HG03196 (cell line): Measurements from ENCODE around the gene AQP7.
"Not testable (repeated sequence)": the region's sequence is repeated elsewhere in the genome, so short reads cannot be mapped to it uniquely, and the experiment has no call there.

Source experiments
- ATAC-seq: cut with Tn5 transposase; IDR thresholded peaks from one replicate; pipeline ENCODE4 v1.9.1; 2021; ENCODE audit not compliant: unreplicated experiment

The AQP7 gene

DNA sequence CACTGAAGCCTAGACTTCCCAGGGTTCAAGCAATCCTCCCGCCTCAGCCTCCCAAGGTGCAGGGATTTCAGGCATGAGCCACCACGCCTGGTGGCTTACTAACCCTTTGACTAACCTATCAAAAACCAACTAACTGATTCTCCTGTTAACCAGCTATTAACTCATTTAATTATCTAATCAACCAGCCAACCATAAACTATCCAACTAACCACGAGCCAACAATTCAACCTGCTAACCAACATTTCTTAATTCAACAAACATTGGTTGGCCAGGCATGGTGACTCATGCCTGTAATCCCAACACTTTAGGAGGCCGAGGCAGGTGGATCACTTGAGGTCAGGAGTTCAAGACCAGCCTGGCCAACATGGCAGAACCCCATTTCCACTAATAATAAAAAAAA lies 3.3 kb downstream of the AQP7 start:
- ATAC-seq, result not testable (repeated sequence)

DNA sequence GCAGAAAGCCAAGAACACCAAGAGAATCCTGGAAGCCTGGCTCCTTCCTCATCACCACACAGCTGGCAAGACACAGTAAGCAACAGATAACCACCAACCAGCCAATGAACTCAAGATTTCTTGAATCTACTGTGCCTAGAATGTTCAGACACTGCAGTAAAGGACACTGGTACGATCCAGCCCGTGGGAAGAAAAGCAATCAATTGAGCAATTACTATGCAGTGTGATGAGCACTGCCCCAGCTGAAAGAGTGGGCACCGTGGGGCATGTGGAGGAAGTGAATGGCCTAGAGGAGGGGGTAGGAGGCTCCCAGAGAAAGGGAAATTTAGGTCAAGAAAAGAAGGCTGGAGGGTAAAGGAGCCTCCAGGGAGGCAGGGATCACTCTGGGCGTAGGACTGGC lies 4.6 kb downstream of the AQP7 start:
- not testable (repeated sequence) for ATAC-seq

DNA sequence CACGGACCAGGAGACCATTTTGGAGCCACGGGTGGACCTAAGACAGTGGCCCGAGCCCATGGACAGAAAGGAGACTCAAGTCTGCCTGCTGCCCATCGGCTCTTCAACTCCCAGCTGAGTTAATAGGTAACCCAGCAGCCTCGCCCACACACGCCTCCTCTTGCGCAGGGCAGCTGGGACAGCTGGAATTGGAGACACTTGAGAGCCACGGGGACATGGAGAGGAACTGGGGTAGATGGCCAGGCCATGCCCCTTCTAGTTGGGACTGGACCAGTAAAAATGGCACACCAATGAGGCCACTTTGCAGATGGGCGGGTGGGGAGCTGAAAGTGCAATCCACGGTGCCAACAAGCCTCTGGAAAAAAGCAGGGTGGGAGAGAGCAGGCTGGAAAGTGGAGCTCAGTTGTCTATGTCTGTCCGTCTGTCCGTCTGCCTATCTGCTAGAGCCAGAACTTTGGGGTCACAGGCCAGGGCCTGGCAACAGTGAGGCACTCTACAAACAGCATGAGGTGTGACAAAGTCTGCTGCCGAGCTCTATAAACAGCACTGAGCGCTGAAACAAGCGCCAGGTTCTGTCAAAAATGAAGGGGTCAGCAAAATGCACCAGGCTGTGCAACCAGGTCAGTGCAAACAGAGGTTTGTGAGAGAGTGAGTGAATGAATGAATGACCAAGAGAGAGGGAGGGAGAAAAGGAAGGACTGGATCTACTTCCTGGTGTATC lies 7.0 kb downstream of the AQP7 start:
- ATAC-seq, result not testable (repeated sequence)

DNA sequence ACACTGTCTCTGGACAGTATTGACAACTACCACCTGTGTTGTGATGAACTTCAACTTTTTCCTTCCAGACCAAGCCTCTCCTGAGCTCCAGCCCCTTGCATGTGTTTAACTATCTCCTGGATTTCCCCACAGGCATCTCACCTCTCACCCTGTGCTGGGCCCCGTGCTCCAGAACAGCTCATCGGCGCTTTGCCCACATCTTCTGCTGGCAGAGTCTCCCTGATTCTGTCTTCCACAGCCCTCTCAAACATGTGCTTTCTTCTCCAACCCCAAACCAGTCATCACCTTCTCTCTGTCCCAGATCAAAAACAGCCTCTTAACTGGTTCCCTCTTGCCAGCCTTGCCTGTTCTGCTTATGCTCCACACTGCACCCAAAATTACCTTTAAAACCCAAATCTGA lies 8.4 kb downstream of the AQP7 start:
- not testable (repeated sequence) for ATAC-seq

DNA sequence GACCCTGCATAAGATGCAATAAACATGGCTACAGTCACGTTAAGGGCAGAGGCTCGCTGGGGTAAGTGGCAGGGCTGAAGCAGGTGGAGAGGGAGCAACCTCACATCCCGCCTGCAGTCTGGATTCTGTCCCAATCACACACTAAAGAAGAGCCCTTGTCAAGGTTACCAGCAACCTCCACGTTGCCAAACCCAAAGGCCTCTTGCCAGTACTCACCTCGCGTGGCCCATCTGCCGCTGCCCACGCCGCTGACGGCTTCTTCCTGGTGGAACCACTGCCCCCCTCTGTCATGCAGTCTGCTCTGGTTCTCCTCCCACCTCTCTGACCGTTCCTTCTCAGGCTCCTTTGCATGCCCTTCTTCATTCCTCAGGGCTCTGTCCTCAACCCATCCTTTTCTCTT lies 8.8 kb downstream of the AQP7 start:
- ATAC-seq, result no peak

DNA sequence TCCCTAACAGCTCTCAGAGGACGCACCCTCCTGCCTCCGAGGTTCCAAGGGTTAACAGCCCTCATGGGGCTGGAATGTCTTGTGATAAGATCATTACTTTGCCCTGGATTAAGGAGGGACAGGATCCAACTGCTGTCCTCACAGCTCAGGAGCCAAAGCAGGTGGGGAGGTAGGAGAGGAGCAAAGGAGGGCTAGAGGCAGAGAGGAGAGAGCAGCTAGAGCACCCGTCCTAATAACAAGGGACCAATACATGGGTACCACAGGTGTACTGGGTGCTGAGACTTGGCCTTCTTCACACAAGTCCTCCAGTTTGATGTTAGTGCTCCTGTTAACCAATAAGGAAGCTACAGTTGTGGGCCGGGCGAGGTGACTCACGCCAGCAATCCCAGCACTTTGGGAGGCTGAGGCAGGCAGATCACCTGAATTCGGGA lies 9.8 kb downstream of the AQP7 start:
- ATAC-seq, result not testable (repeated sequence)

DNA sequence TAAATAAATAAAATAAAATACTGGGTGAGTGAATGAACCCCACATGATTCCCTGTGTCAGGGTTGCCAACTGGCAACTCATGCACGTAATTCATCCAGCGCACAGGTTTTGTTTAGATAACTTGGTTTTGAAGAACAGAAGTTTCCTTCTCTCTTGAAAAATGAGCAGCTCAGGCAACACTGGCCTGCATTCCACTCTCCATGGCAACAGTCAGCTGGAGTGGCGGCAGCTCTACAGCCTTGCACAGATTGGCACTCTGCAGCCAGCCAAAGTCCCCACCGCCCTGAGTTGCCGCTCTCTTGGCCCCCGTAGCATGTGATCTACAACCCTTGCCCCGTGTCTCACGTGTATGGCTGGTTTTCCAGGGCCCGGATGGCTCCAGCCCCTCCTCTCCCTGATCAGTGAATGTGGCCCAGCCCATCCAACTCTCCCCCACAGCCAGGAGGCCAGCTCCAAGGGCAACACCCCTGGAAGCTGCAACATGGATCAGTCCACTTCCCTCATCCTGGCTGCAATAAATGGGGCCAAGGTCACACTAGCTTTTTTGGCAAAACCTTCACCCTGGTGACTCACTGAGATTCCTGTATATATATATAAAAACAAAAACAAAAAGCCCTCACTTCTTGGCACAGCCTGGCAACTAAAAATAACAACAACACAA lies 11.1 kb downstream of the AQP7 start:
- not testable (repeated sequence) for ATAC-seq

DNA sequence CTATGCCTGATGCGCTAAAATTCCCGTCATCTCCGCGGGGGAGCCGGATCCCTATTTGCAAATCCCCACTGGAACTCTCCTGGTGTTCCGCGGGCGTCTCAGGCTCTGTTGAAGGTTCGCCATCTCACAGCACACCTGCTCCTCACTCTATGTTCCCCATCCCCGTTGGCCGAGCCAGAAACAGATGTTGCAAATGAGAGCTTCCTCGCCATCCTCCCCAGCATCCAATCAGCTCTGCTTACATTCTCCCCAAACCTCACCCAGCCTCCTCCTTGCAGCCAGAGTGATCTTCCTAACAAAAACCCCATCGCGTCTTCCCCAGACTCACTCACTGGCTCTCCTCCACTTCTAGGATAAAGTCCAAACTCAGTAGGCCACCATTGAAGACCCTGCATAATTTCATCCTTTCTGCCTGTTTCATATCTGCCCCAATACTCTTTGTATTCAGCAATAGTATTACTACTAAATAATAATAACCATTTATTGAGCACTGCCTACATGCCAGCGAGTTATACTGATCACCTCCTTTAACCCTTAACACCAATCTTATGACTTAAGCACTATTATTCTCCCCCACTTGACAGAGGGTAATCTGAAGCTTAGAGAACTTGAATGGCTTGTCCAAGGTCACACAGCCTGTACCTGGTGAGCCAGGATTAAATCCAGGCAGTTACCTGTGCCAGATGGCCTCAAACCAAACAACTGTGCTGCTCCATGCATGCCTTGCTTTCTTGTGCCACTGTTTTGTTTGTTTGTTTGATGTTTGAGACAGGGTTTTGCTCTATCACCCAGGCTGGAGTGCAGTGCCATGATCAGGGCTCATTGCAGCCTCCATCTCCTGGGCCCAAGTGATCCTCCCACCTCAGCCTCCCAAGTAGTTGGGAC lies 14.0 kb downstream of the AQP7 start:
- ATAC-seq, result no peak

DNA sequence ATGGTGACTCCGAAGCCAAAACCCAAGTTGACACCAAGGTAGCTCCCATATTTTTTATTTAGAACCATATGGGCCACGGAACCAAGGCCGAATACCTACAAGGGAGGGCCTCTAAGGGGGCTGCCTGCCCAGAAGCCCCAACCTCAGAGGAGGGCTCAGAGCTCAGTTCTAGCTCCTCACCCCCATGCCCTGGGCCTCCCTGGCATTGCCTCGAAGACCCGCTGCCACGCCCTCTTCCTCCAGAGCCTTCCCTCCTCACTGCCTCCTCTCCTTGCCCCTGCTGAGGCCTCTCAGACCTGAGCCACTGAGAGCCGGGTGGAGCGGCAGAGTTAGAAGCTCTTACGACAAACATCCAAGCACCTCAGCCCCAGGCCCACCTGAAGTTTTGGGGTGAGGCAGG lies 15.4 kb downstream of the AQP7 start:
- ATAC-seq, result not testable (repeated sequence)

DNA sequence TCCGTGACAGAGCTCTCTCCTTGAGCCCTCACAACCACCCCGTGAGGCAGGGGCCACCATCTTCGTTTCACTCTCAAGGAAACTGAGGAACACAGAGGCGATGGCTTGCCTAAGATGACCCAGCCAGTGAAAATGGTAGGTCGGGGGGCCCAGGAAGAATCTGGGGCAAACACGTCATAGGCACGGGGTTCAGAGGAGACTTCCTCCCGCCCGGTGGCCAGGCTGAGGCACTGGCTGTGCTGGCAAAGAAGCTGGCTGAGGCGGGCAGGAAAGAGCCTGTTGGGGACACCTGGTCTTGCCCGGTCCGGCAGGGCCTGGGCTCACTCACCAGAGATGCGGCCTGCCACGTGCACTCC lies 15.7 kb downstream of the AQP7 start:
- not testable (repeated sequence) for ATAC-seq

DNA sequence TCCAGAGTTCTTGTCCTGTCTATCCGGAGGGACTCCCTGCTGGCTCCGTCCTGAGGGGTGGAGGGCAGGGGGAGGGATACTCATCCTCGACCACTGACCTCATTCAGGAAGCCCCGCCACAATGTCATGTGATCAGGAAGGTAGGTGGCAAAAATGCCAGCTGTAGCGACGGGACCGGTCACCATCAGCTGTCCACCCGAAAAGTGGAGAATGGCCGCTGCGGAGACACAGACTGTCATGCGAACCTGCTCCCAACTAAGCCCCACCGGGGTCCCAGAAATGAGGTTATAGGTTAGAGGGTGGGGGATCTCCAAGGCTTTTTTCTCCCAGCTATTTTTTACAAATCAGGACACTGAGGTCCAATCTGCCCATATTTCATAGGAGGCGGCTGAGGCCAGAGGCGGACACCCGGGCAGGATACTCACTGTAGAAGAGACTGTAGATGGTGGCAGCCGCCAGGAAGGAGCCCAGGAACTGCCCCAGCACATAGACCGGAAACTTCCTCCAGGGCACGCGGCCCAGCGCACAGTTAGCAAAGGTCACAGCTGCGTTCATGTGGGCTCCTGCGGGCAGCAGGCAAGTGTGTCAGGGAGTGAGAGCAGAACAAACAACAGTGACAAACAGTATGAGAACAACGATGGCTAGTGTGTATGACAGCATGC lies 16.3 kb downstream of the AQP7 start:
- not testable (repeated sequence) for ATAC-seq

DNA sequence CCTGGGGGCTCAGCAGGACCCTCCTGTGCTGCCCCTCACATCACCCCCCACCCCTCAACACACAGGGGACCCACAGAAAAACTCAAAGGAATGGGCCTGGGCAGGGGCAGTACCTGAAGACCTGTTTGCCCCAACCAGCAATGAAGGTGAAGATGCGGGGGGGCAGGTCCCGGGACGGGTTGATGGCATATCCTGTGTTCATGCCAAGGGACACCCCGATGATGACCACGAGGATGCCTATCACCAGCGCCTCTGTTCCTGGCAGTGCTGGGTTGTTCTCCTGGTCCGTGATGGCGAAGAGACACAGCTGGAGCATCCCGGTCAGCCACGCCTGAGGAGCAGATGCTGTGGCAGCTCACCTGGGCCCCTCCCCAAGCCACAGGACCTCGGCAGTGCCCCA lies 16.8 kb downstream of the AQP7 start:
- ATAC-seq, result not testable (repeated sequence)

DNA sequence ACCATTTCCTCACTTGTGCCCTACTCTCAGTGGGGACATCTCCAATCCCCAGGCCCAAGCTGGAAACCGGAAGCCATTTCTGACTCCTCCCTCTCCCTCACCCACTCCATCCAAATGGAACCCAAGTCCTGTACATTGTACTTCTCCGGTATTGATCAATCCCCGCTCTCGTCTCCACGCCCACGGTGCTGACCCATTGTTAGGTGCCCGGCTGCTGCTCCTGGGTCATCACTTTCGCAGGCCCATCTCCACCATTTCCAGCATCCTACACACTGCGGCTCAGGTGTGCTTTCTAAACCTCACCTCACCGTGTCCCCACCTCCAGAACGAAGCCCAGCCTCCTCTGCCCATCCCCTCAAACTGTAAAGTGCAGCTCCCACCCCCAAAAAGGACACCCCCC lies 19.0 kb downstream of the AQP7 start:
- ATAC-seq, result not testable (repeated sequence)

DNA sequence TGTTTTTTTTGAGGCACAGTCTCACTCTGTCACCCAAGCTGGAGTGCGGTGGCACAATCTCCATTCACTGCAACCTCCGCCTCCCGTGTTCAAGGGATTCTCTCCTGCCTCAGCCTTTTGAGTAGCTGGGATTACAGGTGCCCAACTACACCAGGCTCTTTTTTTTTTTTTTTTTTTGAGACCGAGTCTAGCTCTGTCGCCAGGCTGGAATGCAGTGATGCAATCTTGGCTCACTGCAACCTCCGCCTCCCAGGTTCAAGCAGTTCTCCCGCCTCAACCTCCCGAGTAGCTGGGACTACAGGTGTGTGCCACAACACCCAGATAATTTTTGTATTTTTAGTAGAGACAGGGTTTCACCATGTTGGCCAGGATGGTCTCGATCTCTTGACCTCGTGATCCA lies 20.0 kb downstream of the AQP7 start:
- ATAC-seq, result not testable (repeated sequence)

DNA sequence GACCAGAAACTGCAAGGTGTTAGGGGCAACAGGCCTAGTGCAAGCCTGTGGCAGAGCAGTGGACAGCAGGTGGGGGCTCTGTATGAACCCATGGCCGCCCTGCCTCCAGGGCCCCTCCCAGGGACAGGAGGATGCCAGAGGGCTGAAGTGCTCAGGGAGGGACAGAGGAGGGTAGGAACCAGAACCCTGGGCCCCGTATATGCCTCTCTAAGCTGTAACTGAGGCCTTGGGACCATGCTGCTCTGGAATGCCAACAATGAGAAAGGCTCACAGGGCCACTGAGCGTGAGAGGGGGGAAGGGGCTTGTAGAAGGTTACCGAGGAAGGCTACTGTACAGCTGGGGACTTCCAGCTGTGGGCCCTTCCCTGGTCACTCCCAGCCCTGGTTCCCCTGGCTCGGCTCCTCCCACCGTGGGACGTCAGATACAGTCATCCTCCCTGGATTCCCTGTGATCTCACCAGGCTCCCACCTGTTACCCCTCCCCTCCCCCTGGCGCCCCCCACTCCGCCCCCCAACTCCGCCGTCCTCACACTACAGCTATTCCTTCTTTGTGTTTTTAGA lies 21.1 kb downstream of the AQP7 start:
- ATAC-seq, result no peak

DNA sequence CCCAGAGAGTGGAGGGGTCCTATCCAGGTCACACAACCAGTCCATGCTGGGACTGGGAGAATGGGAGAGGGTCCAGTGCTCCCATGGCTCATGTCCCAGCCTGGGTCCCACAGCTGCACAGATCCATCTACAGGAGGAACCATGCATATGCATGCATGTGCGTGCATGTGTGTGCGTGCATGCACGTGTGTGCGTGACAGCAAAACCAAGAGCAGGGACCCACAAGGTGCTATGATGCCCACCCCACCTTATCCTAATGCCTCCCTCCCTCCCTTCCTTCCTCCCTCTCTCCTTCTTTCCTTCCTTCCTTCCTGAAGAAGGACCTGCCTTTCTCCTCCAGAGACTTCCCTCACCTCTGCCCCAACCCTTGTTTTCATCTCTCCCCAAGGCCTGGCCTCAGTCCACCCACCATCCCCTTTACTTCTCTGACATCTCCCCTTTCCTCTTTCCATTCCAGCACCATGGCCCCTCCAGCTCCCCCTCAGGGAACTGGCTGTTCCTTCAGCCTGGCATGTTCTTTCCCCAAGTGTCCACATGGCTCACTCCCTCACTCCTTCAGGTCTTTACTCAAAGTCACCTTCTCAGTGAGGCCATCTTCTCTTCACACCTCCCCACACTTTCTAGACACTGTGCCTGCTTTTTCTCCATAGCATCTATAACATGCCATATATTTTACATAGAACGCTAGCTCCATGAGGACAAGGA lies 21.8 kb downstream of the AQP7 start:
- ATAC-seq, result no peak

DNA sequence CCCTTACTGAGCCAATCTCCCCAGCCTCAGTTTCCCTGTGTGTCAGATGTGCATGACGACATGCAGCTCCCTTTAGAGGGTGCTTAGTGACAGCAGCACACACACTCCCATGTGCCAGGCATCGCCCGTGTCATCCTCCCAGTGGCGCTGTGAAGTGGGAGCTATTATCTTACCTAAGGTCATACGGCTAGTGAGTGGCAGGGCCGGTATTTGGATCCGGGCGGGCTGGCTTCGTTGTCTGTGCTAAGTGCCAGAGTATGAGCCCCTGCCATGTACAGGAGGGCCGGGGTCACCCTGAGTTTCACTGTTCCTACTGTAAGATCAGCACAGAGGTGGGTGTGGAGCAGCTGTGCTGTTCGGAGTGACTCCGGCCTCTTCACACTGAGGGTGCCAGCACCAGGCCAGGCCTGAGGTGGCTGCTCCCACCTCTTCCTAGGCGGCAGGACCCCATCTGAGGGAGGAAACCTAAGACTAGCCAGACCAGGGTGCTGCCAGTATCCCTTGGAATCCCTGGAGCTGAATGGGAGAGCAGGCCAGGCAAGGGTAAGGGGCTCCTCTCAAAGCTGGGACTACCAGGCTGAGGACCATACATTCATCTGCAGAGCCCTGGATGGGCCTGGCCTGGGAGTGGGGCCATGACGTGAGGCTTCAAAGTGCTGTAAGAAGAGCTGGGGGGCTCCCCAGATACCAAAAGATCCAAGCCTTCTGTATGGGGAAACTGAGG lies 22.5 kb downstream of the AQP7 start:
- no peak for ATAC-seq

DNA sequence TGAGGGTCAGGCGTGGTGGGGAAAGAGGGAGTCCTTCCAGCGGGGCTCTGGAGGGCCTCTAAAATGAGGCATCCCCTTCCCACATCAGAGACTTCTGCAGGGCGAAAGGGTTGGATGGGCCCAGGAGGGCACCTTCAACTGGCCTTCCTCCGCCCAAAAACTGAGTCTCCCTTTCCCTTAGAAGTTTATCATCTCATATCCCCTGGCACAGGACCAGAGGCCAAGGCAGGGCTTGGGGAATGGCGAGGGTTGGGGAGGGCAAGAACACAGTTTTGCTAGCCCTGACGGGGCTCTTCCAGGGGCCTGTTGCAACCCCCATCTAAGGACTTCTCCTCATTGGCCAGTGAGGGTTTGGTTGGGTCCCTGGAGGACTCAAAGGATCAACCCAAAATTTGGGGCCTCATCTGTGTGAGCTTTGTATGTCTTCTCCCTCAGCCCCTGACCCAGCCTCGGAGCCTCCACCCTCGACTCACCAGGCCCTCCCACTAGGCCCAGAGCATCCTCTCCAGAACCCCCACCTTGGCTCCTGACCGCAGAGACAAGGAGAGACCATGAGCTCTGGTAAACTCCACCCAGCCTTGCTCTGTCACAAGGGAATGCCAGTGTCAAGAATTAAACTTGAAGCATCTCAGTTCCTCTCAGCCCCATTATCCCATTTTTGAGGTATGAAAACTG lies 24.1 kb downstream of the AQP7 start:
- ATAC-seq, result no peak

DNA sequence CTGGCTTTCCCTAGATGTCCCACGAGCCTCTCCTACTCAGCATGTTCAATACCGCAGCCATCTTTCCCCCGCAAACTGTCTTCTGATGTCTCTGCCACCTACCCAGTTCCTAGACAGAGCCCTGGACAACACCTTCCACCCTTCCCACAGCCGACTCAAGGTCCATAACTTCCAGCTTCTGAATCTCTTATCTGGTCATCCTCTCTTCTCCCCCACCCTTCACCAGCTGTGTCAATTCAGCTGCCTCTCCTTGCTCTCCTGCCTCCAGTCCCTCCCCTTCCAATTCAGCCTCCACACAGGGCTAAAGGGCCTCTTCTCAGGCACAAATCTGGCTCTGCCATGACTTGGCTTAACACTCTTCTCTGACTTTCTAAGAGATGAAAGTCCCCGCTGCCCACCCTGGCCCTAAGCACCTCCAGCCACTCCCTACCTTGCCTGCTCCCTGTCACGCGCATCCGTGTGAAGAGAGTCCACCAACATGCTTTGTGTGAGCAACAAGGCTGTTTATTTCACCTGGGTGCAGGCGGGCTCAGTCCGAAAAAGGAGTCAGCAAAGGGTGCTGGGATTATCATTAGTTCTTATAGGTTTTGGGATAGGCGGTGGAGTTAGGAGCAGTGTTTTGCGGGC lies 25.2 kb downstream of the AQP7 start:
- no peak for ATAC-seq
